ENCODE measurements around the gene CALML5.

- TF ChIP-seq EZH2 (IDR thresholded peaks at IDR 0.05; ENCODE audit: insufficient read depth, poor library complexity, severe bottlenecking) (no peak), EZH2phosphoT487 (IDR thresholded peaks at IDR 0.05; ENCODE audit: insufficient read depth, low read depth) (no peak)
Measured at GRCh38 chr10:5517546-5517945, 18.2 kb upstream of the CALML5 start.
